ENCODE data around the gene KIFC3.
"Not testable (repeated sequence)": the region's sequence is repeated elsewhere in the genome, so short reads cannot be mapped to it uniquely, and the experiment has no call there.

KIFC3 gene

DNA sequence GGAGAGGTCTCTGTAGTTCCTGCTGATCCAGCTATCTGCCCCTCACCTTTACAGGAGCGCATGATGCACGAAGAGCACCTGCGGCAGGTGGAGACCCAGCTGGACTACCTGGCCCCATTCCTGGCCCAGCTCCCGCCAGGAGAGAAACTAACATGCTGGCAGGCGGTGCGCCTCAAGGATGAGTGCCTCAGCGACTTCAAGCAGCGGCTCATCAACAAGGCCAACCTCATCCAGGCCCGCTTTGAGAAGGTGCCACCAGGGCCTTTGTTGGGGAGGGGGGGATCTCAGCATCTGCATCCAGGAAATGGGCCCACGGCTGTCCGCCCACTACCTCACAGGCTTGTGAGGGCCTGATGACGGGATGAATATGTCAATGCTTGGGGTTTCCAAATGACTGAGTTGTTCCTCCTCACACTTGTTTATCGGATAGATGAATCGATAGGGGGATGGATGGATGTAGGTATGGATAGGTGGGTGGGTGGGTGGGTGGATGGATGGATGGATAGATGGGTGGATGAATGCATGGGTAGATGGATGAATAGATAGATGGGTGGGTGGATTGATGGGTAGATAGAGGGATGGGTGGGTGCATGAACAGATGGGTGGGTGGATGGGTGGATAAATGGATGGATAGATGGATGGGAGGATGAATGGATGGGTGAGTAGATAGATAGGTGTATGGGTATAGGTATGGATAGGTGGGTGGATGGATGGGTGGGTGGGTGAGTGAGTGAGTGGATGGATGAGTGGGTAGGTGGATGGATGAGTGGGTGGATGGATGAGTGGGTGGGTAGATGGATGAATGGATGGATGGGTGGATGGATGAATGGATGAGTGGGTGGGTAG, 73.7 kb downstream of the KIFC3 start:
- no peak for ATAC-seq
- Mint-ChIP-seq H3K27me3 (no peaks in the 10 kb centered on the region), H3K36me3 (peaks cover 10% of the 10 kb centered on the region), H3K9me3 (peaks cover 16% of the 10 kb centered on the region), H3K4me3 (no peak overlapping the region), H3K27ac (no peak overlapping the region), H3K4me1 (peaks cover 16% of the 10 kb centered on the region)

DNA sequence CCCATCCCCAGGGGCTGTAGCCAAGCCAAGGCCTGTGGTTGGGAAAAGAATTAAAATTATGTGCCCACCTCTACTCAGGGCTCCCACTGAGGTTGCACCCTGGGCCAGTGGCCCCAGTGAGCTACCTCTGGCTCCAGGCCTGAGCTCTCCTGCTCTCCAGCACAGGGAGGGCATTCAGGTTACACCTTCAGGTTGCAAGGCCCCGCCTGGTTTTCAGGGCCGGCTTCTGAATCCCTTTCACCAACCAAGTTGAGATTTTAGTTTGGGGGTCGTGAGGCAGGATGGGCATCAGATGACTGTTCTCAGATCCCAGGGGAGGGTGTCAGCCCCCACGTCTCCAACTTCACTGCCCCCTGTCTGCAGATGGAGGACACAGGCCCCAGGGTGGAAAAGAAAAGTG, 74.7 kb downstream of the KIFC3 start:
- Mint-ChIP-seq H3K4me1 (peaks cover 16% of the 10 kb centered on the region), H3K27ac (no peak overlapping the region), H3K4me3 (no peak overlapping the region), H3K27me3 (peaks cover 3% of the 10 kb centered on the region), H3K9me3 (peaks cover 14% of the 10 kb centered on the region), H3K36me3 (peaks cover 2% of the 10 kb centered on the region)
- ATAC-seq = no peak

DNA sequence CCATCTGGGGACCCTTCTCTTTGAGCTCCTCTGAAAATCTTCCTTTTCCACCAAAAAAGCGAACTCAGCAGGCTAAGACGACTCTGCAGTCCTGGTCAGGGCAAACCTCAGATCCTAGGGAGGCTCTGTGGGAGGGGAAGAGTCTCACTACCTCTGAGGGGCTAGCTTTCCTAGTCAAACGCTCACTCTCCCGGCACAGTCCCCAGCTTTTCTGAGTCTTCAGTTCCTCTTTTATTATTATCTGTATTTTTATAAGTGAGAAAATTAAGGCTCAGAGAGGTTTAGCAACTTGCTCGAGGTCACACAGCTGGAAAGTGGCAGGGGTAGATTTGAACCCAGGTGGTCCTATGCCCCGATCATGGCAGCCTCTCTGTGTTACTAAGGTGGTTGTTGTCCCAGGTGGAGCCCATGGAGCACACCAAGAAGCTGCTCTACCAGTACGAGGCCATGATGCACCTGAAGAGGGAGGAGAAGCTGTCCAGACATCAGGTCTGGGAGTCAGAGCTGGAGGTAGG, 75.8 kb downstream of the KIFC3 start:
- no peak overlapping the region for H3K27ac Mint-ChIP-seq
- no peak overlapping the region for H3K4me3 Mint-ChIP-seq
- ATAC-seq = no peak
- H3K36me3 Mint-ChIP-seq = no peaks in the 10 kb centered on the region
- peaks cover 14% of the 10 kb centered on the region for H3K27me3 Mint-ChIP-seq
- H3K9me3 Mint-ChIP-seq = peaks cover 13% of the 10 kb centered on the region
- peaks cover 16% of the 10 kb centered on the region for H3K4me1 Mint-ChIP-seq

DNA sequence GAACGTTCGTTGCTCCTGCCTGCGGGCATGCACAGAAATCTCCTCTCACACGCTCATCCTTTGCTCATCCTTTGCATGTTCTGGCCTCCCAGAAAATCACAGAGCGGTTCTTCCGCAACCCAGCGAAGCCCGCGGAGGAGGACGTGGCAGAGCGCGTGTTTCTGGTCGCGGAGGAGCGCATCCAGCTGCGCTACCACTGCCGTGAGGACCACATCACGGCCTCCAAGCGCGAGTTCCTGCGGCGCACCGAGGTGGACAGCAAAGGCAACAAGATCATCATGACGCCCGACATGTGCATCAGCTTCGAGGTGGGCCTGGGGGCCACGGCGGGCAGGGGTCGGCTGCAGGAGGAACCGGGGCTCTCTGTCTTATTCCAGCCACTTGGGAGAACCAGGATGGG, 76.3 kb downstream of the KIFC3 start:
- Mint-ChIP-seq H3K36me3 (no peaks in the 10 kb centered on the region), H3K9me3 (peaks cover 13% of the 10 kb centered on the region), H3K27ac (no peak overlapping the region), H3K4me1 (peaks cover 16% of the 10 kb centered on the region), H3K27me3 (peaks cover 18% of the 10 kb centered on the region), H3K4me3 (no peak overlapping the region)
- ATAC-seq = no peak

DNA sequence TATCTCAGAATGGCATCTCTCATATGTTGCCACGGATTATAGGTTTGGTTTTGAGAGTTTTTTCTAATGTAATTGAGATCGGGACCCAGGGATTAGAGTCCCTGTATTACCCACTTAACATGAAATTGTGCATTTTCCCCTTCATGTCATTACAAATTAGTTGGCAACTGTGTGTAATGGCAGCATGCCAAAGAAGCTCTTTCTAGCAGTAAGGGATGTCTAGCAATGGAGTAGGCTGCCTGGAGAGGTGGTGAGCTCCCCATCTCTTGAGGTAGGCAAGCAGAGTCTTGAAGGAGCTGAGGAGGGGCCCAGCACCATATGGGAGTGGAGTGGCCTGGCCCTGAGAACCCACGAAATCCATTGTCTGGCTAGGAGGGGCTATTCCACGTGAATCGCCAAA, 76.7 kb downstream of the KIFC3 start:
- Mint-ChIP-seq H3K27me3 (peaks cover 18% of the 10 kb centered on the region), H3K9me3 (peaks cover 13% of the 10 kb centered on the region), H3K4me3 (no peak overlapping the region), H3K4me1 (peaks cover 16% of the 10 kb centered on the region), H3K27ac (no peak overlapping the region), H3K36me3 (no peaks in the 10 kb centered on the region)
- ATAC-seq = no peak

DNA sequence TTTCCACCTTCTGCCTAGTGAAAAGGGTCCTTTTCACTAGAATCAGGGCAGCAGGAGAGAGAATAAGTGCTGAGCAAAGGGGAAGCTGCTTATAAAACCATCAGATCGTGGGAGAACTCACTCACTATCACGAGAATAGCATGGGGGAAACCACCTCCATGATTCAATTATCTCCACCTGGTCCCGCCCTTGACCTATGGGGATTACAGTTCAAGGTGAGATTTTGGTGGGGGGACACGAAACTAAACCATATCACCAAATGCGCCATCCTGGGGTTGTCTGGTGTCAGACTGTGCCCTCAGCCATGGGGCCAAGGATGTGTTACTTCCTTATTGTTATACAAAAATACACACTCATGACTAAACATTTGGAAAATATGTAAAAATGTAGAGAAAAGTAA, 77.1 kb downstream of the KIFC3 start:
- Mint-ChIP-seq H3K27ac (no peak overlapping the region), H3K9me3 (peaks cover 12% of the 10 kb centered on the region), H3K4me3 (no peak overlapping the region), H3K4me1 (peaks cover 16% of the 10 kb centered on the region), H3K36me3 (no peaks in the 10 kb centered on the region), H3K27me3 (peaks cover 22% of the 10 kb centered on the region)
- peak; percentile 66 for ATAC-seq

DNA sequence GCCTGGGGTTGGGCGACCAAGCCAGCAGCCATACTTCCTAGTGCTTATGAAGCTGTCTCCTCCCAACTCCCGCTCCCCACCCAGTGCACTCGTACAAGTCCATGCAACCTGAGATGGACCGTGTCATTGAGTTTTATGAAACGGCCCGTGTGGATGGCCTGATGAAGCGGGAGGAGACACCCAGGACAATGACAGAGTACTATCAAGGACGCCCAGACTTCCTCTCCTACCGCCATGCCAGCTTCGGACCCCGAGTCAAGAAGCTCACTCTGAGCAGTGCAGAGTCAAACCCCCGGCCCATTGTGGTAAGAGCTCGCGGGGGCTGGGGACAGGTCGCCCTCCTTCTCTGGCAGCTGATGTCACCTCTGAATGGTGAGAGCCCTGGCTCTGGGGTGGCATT, 77.8 kb downstream of the KIFC3 start:
- H3K4me1 Mint-ChIP-seq = peaks cover 16% of the 10 kb centered on the region
- peaks cover 28% of the 10 kb centered on the region for H3K27me3 Mint-ChIP-seq
- H3K27ac Mint-ChIP-seq = no peak overlapping the region
- peaks cover 7% of the 10 kb centered on the region for H3K9me3 Mint-ChIP-seq
- H3K36me3 Mint-ChIP-seq = no peaks in the 10 kb centered on the region
- no peak overlapping the region for H3K4me3 Mint-ChIP-seq
- no peak for ATAC-seq

DNA sequence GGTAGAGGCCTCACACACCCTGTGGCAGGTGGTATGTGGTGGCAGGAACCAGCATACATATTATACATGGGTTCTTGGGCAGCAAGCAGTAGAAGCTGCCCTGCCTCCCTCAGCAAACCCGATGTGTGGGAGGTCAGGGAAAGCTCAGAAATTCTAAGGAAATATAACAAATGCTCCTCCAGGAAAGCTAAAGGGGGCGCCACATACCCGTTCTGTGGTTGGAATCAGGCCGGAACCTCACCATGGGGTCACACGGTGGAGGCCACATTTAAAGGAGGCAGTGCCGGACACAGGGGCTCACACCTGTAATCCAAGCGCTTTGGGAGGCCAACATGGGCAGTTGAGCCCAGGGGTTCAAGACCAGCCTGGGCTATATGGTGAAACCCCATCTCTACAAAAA, 79.1 kb downstream of the KIFC3 start:
- no peak overlapping the region for H3K27ac Mint-ChIP-seq
- H3K36me3 Mint-ChIP-seq = no peaks in the 10 kb centered on the region
- peaks cover 35% of the 10 kb centered on the region for H3K27me3 Mint-ChIP-seq
- no peak for ATAC-seq
- H3K9me3 Mint-ChIP-seq = no peaks in the 10 kb centered on the region
- H3K4me3 Mint-ChIP-seq = no peak overlapping the region
- peaks cover 16% of the 10 kb centered on the region for H3K4me1 Mint-ChIP-seq

DNA sequence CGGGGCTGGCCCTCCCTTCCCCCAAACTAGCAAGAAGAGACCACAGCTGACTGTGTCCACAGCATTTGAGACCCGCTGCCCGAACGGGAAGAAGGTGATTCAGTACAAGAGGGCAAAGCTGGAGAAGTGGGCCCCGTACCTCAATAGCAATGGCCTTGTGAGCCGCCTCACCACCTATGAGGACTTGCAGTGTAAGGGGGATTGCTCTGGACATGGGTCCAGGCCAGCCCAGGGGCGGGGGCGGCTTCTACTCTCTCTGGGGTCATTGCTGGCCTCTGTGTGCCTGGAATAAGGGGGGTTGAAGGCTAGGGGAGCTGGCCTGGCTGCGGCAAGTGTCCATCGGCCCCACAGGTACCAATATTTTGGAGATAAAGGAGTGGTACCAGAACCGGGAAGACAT, 79.6 kb downstream of the KIFC3 start:
- no peaks in the 10 kb centered on the region for H3K9me3 Mint-ChIP-seq
- H3K36me3 Mint-ChIP-seq = no peaks in the 10 kb centered on the region
- peaks cover 16% of the 10 kb centered on the region for H3K4me1 Mint-ChIP-seq
- peak overlapping the region; percentile 54 for H3K27ac Mint-ChIP-seq
- no peak overlapping the region for H3K4me3 Mint-ChIP-seq
- H3K27me3 Mint-ChIP-seq = peaks cover 40% of the 10 kb centered on the region
- ATAC-seq = no peak

DNA sequence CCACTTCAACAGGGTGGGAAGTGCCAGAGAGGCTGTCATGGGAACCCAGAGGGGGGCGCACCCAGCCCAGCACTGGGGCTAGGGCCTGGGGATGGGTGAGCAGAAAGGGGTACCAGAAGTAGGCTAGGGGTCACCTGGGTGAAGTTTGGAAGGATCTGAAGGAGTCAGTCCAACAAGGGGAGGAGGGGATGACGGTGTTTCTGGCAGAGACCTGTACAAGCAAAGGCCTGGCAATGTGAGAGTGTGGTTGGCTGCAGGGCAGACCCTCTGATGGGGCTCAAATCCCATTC, 80.1 kb downstream of the KIFC3 start:
- Mint-ChIP-seq H3K9me3 (no peaks in the 10 kb centered on the region), H3K36me3 (no peaks in the 10 kb centered on the region), H3K27ac (peak overlapping the region; percentile 54), H3K4me3 (no peak overlapping the region), H3K27me3 (peaks cover 40% of the 10 kb centered on the region), H3K4me1 (peaks cover 16% of the 10 kb centered on the region)
- ATAC-seq = no peak

DNA sequence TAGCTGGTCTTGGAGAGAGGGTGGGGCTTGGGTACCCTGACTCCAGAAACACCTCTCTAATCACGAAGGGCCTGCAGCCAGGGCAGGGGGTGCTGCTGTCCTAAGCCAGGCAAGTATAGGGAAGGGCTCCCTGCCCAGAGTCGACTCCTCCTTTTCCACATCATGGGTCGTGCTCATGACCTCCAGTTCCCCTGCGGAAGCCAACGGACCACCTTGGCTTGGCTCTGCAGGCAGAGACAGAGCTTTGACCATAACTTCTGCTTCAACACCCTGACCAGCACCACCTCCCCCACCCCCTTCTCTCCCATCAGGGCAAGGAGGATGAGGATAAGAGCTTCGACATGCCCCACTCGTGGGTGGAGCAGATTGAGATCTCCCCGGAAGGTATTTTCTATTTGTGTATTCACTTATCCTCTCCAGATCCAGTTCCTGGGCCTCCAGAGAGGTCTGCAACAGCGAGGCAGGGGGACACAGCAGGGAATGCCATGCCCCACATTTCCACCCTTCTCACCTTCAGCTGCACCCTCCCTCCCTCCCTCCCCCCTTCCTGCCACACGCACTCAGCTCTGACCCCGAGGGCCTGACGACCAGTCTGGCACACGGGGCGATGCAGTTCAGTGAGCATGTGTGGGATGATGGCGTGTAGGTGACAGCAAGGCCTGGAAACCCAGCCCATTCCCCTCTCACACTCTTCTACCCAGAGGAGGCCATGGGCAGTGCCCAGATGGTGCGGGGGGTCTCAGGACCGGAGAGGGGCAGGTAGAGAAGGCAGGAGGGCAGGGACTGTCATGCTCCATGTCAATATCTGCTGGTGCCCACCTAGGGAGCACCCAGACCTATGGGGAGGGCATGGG, 80.7 kb downstream of the KIFC3 start:
- ATAC-seq = peak; percentile 50
- Mint-ChIP-seq H3K27me3 (peaks cover 43% of the 10 kb centered on the region), H3K4me1 (peaks cover 16% of the 10 kb centered on the region), H3K36me3 (no peaks in the 10 kb centered on the region), H3K4me3 (no peak overlapping the region), H3K9me3 (no peaks in the 10 kb centered on the region), H3K27ac (peak overlapping the region; percentile 54)

DNA sequence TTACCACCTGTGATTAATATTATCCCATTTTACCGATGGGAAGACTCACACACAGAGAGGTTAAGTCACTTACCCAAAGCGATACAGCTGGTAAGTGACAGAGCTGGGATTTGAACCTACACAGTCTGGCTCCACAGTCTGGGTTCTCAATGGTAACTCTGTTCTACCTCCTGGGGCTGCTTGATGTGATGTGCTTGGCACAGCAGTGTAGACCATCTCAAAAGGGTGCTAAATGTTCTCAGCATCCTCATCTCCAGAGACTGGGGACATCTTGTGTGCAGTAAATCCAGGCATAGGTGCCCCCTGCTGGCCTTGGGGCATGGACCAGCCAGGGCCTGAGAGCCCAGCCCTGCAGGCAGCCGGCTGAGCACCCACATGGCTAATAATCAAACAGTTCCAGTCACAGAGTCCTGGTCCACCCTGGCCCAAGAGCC, 82.1 kb downstream of the KIFC3 start:
- no peak overlapping the region for H3K27ac Mint-ChIP-seq
- no peaks in the 10 kb centered on the region for H3K9me3 Mint-ChIP-seq
- peak; percentile 60 for ATAC-seq
- no peaks in the 10 kb centered on the region for H3K36me3 Mint-ChIP-seq
- H3K4me3 Mint-ChIP-seq = no peak overlapping the region
- peaks cover 7% of the 10 kb centered on the region for H3K4me1 Mint-ChIP-seq
- H3K27me3 Mint-ChIP-seq = peaks cover 56% of the 10 kb centered on the region

DNA sequence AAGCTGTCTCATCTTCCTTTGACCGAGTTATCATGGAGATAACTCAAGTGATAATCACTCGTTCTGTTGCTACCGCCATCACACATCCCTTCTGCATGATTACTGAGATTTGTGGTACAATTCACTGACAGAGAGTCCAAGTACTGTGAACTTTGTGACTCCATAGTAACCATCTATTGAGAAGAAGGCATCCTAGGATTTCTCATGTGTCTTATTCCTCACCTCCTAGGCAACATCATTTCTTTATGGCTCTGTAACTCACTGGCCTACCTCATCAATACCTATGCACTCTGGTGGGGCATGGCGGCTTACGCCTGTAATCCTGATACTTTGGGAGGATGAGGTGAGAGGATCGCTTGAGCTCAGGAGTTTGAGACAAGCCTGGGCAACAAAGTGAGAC, 88.2 kb downstream of the KIFC3 start:
- Mint-ChIP-seq H3K27me3 (peaks cover 50% of the 10 kb centered on the region), H3K4me1 (no peaks in the 10 kb centered on the region), H3K36me3 (no peaks in the 10 kb centered on the region), H3K27ac (no peak overlapping the region), H3K4me3 (no peak overlapping the region), H3K9me3 (no peaks in the 10 kb centered on the region)
- no peak for ATAC-seq

DNA sequence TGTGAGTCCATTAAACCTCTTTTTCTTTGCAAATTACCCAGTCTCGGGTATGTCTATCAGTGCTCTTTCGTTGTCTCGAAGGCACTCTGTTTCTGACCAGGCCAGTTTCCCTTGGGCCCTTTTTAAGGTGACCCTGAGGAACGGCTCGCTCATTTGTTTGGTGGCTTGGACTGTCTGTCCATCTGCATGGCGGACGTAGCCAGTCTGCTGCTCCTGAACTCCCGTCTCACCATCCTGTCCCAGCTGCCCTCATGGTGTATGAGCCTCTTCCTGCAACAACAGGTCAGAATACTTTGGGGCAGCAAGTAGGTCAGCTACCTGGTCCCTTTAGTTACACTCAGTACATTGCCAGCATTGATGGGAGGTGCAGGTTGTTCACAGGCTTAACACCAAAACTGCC, 88.7 kb downstream of the KIFC3 start:
- ATAC-seq = no peak
- H3K9me3 Mint-ChIP-seq = no peaks in the 10 kb centered on the region
- H3K4me1 Mint-ChIP-seq = no peaks in the 10 kb centered on the region
- no peak overlapping the region for H3K27ac Mint-ChIP-seq
- no peaks in the 10 kb centered on the region for H3K36me3 Mint-ChIP-seq
- no peak overlapping the region for H3K4me3 Mint-ChIP-seq
- peaks cover 50% of the 10 kb centered on the region for H3K27me3 Mint-ChIP-seq

DNA sequence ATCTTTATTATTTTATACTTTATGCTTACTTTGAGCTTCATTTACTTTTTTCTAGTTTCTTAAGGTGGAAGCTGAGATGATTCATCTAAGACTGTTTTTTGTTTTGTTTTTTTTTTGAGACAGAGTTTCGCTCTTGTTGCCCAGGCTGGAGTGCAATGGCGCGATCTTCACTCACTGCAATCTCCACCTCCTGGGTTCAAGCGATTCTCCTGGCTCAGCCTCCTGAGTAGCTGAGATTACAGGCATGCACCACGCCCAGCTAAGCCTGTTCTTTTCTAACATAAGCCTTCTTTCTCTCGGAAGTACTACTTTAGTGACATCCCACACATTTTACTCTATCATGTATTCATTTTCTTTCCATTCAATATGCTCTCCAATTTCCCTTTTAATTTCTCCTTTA, 89.7 kb downstream of the KIFC3 start:
- ATAC-seq, H3K27ac Mint-ChIP-seq, H3K4me3 Mint-ChIP-seq, H3K9me3 Mint-ChIP-seq, H3K4me1 Mint-ChIP-seq, H3K36me3 Mint-ChIP-seq: not testable (repeated sequence)
- H3K27me3 Mint-ChIP-seq = peaks cover 41% of the 10 kb centered on the region

DNA sequence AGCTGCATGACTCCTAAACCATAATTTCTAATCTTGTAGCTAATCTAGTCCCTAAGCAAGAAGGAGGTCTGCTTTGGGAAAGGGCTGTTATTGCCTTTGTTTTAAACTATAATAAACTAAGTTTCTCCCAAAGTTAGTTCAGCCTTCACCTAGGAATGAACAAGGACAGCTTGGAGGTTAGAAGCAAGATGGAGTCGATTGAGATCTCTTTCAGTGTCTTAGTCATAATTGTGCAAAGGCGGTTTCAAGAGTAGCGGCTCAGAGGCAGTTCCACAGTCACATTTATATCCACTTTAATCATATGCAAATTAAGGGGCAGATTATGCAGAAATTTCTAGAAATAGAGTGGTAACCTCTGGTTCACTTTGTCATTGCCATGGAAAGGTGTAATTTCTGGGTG, 90.3 kb downstream of the KIFC3 start:
- H3K27ac Mint-ChIP-seq = no peak overlapping the region
- peaks cover 47% of the 10 kb centered on the region for H3K27me3 Mint-ChIP-seq

More for the DNA sequence above, 90.3 kb downstream of the KIFC3 start:
- Mint-ChIP-seq H3K9me3 (no peaks in the 10 kb centered on the region), H3K4me3 (no peak overlapping the region), H3K4me1 (no peaks in the 10 kb centered on the region), H3K36me3 (no peaks in the 10 kb centered on the region)
- ATAC-seq = no peak
